ENCODE results near the gene KIRREL3.

DNA sequence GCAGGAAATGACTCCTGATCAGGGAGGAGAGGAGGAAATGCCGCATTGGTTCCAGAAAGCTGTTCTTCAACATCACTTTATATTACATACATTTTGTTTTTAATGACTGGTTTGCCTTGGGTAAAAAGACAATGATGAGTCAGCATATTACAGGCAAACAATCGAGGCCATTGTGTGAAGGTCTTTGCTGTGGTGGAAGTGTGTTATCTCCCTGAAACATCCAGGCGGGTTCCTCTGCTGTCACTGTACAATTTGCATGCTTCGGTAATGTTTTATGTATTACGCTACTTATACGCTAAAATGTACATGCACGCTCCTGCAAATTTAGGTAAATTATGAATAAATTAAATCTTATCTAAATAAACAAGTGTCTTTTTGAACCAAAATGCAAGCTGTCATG, 161.1 kb downstream of the KIRREL3 start:
- no peak for TF ChIP-seq POLR2A (IDR thresholded peaks at IDR 0.05)
- no peak for TF ChIP-seq CTCF (IDR thresholded peaks at IDR 0.05)
- TF ChIP-seq POLR2AphosphoS5 (IDR thresholded peaks at IDR 0.05) = no peak

All from prostate gland (tissue), 2 donors.